ENCODE measurements around the gene FIBCD1. TPM values are rescaled to one million over a fixed set of nuclear protein-coding genes. Genes with fewer than 3 reads are reported as not detected.

The FIBCD1 gene
- total and polyA plus RNA-seq, 2 experiments from 2014 or later: 20.2 to 23.7 TPM

DNA sequence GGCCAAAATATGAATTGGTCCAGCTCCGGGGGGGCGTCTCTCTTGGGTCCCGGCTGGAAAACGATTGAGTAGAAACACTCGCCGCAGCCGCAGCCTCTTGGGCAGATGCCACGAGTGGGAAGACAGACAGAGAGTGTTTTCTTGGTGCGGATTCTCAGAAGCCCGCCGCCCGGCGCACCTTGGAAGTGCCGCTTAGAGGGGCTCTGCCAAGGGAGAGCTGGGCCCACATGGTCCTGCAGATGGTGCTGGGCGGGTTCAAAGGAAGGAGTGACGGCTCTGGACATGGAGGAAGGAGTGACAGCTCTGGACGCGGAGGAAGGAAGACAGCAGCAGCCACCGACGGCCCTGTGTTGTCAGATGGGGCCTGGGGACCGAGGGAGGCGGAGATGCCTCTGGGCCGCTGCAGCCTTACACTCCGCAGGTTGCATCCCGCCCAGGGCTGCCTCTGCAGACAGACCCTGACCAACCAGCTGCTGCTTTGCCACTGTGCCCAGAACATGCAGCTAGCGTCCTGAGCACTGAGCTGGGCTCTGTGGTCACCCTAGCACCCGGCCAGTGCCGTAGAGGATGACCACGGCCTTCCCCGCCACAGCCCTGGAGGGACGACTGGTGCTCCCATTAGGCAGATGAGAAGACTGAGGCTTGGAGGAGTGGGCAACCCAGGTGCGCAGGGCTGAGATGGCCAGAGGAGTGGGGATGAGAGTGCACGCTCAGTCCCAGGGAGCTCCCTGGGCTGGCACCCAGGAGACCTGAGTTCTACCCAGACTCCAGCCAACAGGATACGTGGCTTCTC lies 21.7 kb downstream of the FIBCD1 start:
- WGBS, 2 experiments (ENCODE audit: low coverage in 1 of 2, low lambda C conversion rate in 2 of 2, missing lambda C conversion rate in 2 of 2): 92 to 93% methylated on average over 27 to 34 of the region's 34 CpGs
- TF ChIP-seq EZH2phosphoT487 (IDR thresholded peaks at IDR 0.05; ENCODE audit: insufficient read depth, low read depth): no peak
- no peak for TF ChIP-seq EZH2 (IDR thresholded peaks at IDR 0.05; ENCODE audit: insufficient read depth, poor library complexity, severe bottlenecking)
- peaks cover 5% of the 10 kb centered on the region; the same call in 1 of the 2 replicates for H3F3A ChIP-seq (ENCODE audit: insufficient read depth)
- no peak overlapping the region for H3K4me3 ChIP-seq
- no peaks in the 10 kb centered on the region for H3K9me3 ChIP-seq (ENCODE audit: low read depth)
- DNase-seq: no peak
- H2AFZ ChIP-seq: no peak overlapping the region
- H3K27me3 ChIP-seq (replicated peaks; ENCODE audit: insufficient read depth): 0 out of 2 replicates have a peak, but pooled peaks cover 4% of the 10 kb centered on the region
- no peaks in the 10 kb centered on the region for H3K9me2 ChIP-seq (ENCODE audit: insufficient read depth)
- in situ Hi-C loops (cut with MboI): no loop called here
- H3K27ac ChIP-seq: no peak overlapping the region
- H3K4me1 ChIP-seq (ENCODE audit: insufficient read depth): peaks cover 6% of the 10 kb centered on the region
- no peaks in the 10 kb centered on the region for H3K79me2 ChIP-seq (ENCODE audit: insufficient read depth)
- H3K4me2 ChIP-seq (ENCODE audit: unreplicated experiment): no peak overlapping the region
- no peaks in the 10 kb centered on the region for H3K36me3 ChIP-seq (ENCODE audit: low read depth)
- H3K9ac ChIP-seq: no peak overlapping the region
- H4K20me1 ChIP-seq (ENCODE audit: insufficient read depth): no peaks in the 10 kb centered on the region

DNA sequence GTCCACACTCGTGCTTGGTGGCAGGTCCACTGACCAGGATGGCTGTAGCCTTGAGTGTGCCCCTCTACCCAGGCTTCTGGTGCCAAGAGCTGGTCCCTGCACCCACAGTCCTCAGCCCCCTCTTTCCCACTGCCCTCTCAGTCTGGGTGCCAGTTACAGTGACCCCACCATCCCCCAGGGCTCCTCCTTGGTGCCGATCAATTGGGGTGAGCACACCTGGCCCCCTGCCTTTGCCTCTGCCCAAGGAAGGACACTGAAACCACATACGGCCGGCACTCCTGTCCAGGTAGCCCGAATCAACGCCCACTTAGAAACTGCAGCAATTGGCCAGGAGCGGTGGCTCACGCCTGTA lies 24.0 kb downstream of the FIBCD1 start:
- Histone ChIP-seq H3K36me3 (ENCODE audit: low read depth) (no peaks in the 10 kb centered on the region), H2AFZ (no peak overlapping the region), H3K27me3 (replicated peaks; ENCODE audit: insufficient read depth) (0 out of 2 replicates have a peak, but pooled peaks cover 4% of the 10 kb centered on the region), H3K4me1 (ENCODE audit: insufficient read depth) (peaks cover 6% of the 10 kb centered on the region), H3K9me2 (ENCODE audit: insufficient read depth) (no peaks in the 10 kb centered on the region), H3K4me2 (ENCODE audit: unreplicated experiment) (no peak overlapping the region), H3K27ac (no peak overlapping the region), H3K9ac (no peak overlapping the region), H3K4me3 (no peak overlapping the region), H3K79me2 (ENCODE audit: insufficient read depth) (no peaks in the 10 kb centered on the region), H4K20me1 (ENCODE audit: insufficient read depth) (no peaks in the 10 kb centered on the region), H3F3A (ENCODE audit: insufficient read depth) (peaks cover 6% of the 10 kb centered on the region; the same call in 1 of the 2 replicates), H3K9me3 (ENCODE audit: low read depth) (no peaks in the 10 kb centered on the region)
- in situ Hi-C loops (cut with MboI): no loop called here
- no peak for DNase-seq
- no peak for TF ChIP-seq EZH2phosphoT487 (IDR thresholded peaks at IDR 0.05; ENCODE audit: insufficient read depth, low read depth)
- no peak for TF ChIP-seq EZH2 (IDR thresholded peaks at IDR 0.05; ENCODE audit: insufficient read depth, poor library complexity, severe bottlenecking)
- WGBS, 2 experiments (ENCODE audit: low coverage in 1 of 2, low lambda C conversion rate in 2 of 2, missing lambda C conversion rate in 2 of 2): 88 to 93% methylated on average over 8 of the region's 8 CpGs

DNA sequence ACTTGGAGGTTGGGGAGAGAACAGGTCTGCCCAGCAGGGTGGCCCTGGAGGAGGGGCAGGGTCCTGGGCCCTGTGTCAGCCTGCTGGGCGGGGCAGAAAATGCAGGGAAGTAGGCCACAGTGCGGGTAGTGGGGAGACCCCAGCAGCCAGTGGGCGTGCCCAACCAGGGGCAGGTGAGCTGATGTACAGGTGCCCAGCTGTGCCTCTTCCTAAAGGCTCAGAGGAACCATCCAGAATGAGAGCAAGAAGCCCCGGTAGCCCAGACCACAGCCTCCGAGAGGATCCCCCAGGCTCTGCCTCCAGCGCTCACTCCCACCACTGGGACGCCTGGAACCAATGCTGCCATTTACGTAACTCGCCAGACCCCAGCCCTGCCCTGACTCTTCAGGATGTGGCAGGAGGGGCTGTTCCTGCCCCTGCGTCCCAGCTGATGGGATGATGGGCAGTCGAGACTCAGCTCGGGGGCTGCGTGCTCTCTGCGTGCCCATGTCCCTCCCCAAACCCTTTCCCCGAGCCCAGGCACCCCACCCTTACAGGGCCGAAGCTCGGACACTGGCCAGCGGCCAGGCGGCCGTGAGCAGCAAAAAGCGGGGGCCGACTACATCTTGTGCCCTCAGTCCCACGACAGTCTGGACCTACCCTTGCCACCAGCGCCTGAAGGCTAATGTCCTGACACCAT lies 24.5 kb downstream of the FIBCD1 start:
- H3K79me2 ChIP-seq (ENCODE audit: insufficient read depth): no peaks in the 10 kb centered on the region
- WGBS, 2 experiments (ENCODE audit: low coverage in 1 of 2, low lambda C conversion rate in 2 of 2, missing lambda C conversion rate in 2 of 2): 87 to 88% methylated on average over 20 to 24 of the region's 24 CpGs
- in situ Hi-C loops (cut with MboI): no loop called here

DNA sequence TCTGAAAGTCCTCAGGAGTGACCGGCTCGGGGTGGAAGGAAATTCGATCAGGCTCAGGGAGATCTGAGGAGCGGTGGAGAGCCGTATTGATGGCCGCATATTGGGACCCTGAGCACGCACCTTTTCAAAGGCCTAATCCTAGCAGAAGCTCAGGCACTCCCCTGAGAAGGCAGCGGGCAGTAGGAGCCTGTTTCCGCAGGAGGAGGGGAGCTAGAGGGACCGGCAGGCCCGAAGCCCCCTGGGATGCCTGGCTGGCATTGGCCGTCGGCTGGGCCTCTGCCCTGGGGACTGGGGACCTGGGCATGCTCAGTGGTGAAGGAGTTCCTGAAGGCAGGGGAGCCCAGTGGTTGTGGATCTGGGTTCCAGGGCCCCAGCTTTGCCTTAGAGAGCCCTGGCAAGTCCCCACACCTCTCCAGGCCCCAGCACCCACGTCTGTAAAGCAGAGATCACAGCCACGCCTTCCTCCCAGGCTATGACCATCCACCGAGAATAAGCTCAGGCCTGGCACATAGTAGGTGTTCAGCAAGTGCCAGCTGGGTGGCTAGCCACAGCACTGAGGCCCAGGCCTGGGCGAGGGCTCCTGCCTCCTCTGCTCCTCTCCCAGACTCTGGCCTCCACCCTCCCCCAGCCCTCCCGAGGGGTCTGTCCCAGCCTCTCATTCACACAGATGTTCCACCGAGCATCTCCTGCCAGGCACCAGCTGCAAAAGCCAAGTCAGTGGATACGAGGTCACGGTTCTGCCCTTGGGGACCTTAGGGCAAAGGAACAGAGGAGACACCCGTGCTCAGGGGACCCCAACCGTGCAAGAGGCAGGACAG lies 25.2 kb downstream of the FIBCD1 start:
- no peaks in the 10 kb centered on the region for H4K20me1 ChIP-seq (ENCODE audit: insufficient read depth)
- H3K27me3 ChIP-seq (replicated peaks; ENCODE audit: insufficient read depth): 0 out of 2 replicates have a peak, but pooled peaks cover 4% of the 10 kb centered on the region
- H3K4me1 ChIP-seq (ENCODE audit: insufficient read depth): peaks cover 6% of the 10 kb centered on the region
- no peaks in the 10 kb centered on the region for H3K79me2 ChIP-seq (ENCODE audit: insufficient read depth)
- TF ChIP-seq EZH2 (IDR thresholded peaks at IDR 0.05; ENCODE audit: insufficient read depth, poor library complexity, severe bottlenecking): no peak
- TF ChIP-seq EZH2phosphoT487 (IDR thresholded peaks at IDR 0.05; ENCODE audit: insufficient read depth, low read depth): no peak
- peak overlapping the region; percentile 36 for H3K4me2 ChIP-seq (ENCODE audit: unreplicated experiment)
- peak overlapping the region; percentile 29; the same call in 1 of the 2 replicates for H3K4me3 ChIP-seq
- H3K9me2 ChIP-seq (ENCODE audit: insufficient read depth): no peaks in the 10 kb centered on the region
- H3F3A ChIP-seq (ENCODE audit: insufficient read depth): peaks cover 6% of the 10 kb centered on the region; the same call in 1 of the 2 replicates
- H3K9me3 ChIP-seq (ENCODE audit: low read depth): no peaks in the 10 kb centered on the region
- DNase-seq: no peak
- in situ Hi-C loops (cut with MboI): no loop called here
- peak overlapping the region; percentile 60 for H3K27ac ChIP-seq
- WGBS, 2 experiments (ENCODE audit: low coverage in 1 of 2, low lambda C conversion rate in 2 of 2, missing lambda C conversion rate in 2 of 2): 81 to 83% methylated on average over 23 of the region's 23 CpGs
- H3K9ac ChIP-seq: peak overlapping the region; percentile 59
- peak overlapping the region; percentile 70 for H2AFZ ChIP-seq
- H3K36me3 ChIP-seq (ENCODE audit: low read depth): no peaks in the 10 kb centered on the region

More for the DNA sequence above, 24.5 kb downstream of the FIBCD1 start:
- Histone ChIP-seq H3K4me1 (ENCODE audit: insufficient read depth) (peaks cover 6% of the 10 kb centered on the region), H3K9me2 (ENCODE audit: insufficient read depth) (no peaks in the 10 kb centered on the region), H3K36me3 (ENCODE audit: low read depth) (no peaks in the 10 kb centered on the region), H2AFZ (no peak overlapping the region), H3K9ac (no peak overlapping the region), H3K27me3 (replicated peaks; ENCODE audit: insufficient read depth) (0 out of 2 replicates have a peak, but pooled peaks cover 4% of the 10 kb centered on the region), H3K4me3 (no peak overlapping the region), H3F3A (ENCODE audit: insufficient read depth) (peaks cover 6% of the 10 kb centered on the region; the same call in 1 of the 2 replicates), H4K20me1 (ENCODE audit: insufficient read depth) (no peaks in the 10 kb centered on the region), H3K9me3 (ENCODE audit: low read depth) (no peaks in the 10 kb centered on the region), H3K27ac (no peak overlapping the region), H3K4me2 (ENCODE audit: unreplicated experiment) (no peak overlapping the region)
- DNase-seq: no peak
- TF ChIP-seq EZH2phosphoT487 (IDR thresholded peaks at IDR 0.05; ENCODE audit: insufficient read depth, low read depth): no peak
- no peak for TF ChIP-seq EZH2 (IDR thresholded peaks at IDR 0.05; ENCODE audit: insufficient read depth, poor library complexity, severe bottlenecking)
